ENCODE measurements around the gene FOXL2NB.
"Not testable (repeated sequence)": the region's sequence is repeated elsewhere in the genome, so short reads cannot be mapped to it uniquely, and the experiment has no call there.

FOXL2NB gene

DNA sequence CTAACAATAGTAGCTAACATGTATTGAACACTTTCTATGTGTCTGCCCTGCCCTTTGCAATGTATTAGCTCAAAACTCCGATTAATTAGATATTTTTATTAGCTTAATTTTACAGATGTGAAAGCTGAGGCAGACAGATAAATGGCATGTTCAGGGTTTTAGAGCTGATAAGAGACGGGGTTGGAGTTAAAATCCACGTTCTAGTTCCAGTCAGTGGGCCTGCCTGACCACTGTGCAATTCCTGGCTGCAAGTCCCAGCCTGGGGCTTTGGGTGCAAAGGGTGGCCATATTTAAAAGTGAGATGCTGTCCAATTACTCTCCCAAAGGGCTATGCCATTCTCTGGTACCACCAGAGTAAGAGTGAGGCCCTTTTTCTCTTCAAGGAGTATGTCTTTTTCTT is 33.3 kb upstream of the FOXL2NB start:
- Histone ChIP-seq H3K27me3 (ENCODE audit: low read depth, low read length) (no peaks in the 10 kb centered on the region), H3K27ac (ENCODE audit: low read length) (no peak overlapping the region), H3K4me1 (ENCODE audit: control insufficient read depth in 1 of 2, insufficient read depth in 2 of 2, low read length in 2 of 2) (peaks cover 0 to 6% of the 10 kb centered on the region in 2 donors), H3K4me3 (ENCODE audit: low read depth in 1 of 2, low read length in 2 of 2) (no peak overlapping the region), H3K9me3 (ENCODE audit: control insufficient read depth in 1 of 2, low read length in 2 of 2) (no peaks in the 10 kb centered on the region), H3K36me3 (ENCODE audit: control insufficient read depth in 1 of 2, insufficient read depth in 2 of 2, low read length in 2 of 2) (no peaks in the 10 kb centered on the region)

DNA sequence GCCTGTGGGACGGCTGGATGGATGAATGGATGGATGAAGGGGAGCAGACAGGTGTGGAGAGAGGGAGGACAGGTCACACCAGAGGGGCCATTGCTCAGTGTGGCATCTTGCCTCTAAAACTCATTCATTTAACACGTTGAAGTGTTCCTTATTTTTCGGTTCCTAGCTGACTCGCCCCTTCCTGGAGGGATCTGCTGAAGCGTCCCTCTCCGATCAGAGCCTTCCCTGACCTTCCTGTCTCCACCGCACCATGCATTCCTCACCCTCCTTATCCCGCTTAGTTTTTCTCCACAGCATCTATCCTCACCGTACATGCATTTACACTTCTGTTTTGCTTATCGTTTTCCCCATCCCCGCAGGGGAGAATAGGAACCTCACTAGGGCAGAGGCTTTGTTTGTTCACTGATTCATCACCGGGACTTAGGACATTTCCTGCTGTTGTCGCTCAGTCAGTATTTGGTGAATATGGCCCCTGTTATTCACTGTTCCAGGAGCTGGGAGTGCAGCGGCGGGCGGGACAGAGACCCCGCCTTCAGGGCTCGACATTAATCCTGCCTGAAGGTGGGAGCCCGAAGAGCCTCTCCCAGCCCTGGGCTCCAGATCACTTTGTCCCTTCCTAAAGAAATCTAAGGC is 32.0 kb upstream of the FOXL2NB start:
- Histone ChIP-seq H3K9me3 (ENCODE audit: control insufficient read depth in 1 of 2, low read length in 2 of 2) (no peaks in the 10 kb centered on the region), H3K27me3 (ENCODE audit: low read depth, low read length) (no peaks in the 10 kb centered on the region), H3K36me3 (ENCODE audit: control insufficient read depth in 1 of 2, insufficient read depth in 2 of 2, low read length in 2 of 2) (no peaks in the 10 kb centered on the region), H3K4me1 (ENCODE audit: control insufficient read depth in 1 of 2, insufficient read depth in 2 of 2, low read length in 2 of 2) (peaks cover 0 to 6% of the 10 kb centered on the region in 2 donors), H3K27ac (ENCODE audit: low read length) (peak overlapping the region; percentile 90), H3K4me3 (ENCODE audit: low read depth in 1 of 2, low read length in 2 of 2) (peak overlapping the region; percentile 78 to 83)

DNA sequence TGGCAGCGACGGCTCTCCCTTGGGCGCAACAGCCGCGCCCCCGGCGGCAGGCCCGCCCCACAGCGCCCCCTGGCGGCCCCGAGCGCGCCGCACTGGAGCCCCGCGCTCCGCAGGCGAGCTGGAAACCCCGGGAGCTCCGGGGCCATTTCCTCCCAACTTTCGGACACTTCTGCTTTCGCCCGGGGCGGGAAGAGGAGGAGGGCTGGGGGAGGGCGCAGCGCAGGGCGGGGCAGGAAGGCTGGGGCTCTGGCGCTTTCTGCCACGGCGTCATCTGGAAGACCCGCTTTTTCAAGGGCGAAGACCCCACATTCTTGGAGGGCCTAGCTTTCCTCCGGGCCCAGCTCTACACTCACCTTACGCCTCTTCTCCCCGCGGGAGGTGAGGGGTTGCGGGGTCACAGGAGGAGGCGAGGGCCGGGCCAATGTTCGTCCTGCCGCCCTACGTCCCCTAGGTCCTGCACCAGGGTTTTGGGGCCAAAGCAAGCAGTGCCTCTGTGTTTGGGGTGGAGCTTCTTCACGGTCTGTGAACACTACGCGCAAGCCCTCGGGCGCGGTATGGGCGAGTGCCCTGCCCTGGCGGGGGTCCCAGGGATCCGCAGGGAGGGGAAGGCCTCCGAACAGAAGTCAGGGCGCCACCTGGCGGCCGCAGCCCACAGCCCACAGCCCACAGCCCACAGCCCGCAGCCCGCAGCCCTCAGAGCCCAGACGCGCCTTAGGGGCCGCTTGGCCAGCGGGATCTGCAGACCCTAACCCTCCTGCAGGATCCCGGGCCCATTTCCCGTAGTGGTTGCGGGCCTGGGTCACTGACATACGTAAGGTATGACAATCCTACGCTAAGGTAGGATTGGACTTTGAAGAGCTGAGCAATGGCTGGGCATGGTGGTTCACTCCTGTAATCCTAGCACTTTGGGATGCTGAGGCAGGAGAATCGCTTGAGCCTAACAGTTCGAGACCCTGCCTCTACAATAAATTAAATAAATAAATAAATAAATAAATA is 31.2 kb upstream of the FOXL2NB start:
- Histone ChIP-seq H3K27ac (ENCODE audit: low read length) (peak overlapping the region; percentile 90), H3K4me3 (ENCODE audit: low read depth in 1 of 2, low read length in 2 of 2) (peak overlapping the region; percentile 78 to 83), H3K27me3 (ENCODE audit: low read depth, low read length) (no peaks in the 10 kb centered on the region)

GRCh38 chr3:138916824-138917223 is 30.2 kb upstream of the FOXL2NB start:
- Histone ChIP-seq H3K4me1 (ENCODE audit: control insufficient read depth in 1 of 2, insufficient read depth in 2 of 2, low read length in 2 of 2) (peaks cover 0 to 6% of the 10 kb centered on the region in 2 donors), H3K36me3 (ENCODE audit: control insufficient read depth in 1 of 2, insufficient read depth in 2 of 2, low read length in 2 of 2) (no peaks in the 10 kb centered on the region), H3K4me3 (ENCODE audit: low read depth in 1 of 2, low read length in 2 of 2) (no peak overlapping the region), H3K9me3 (ENCODE audit: control insufficient read depth in 1 of 2, low read length in 2 of 2) (no peaks in the 10 kb centered on the region), H3K27ac (ENCODE audit: low read length) (no peak overlapping the region), H3K27me3 (ENCODE audit: low read depth, low read length) (no peaks in the 10 kb centered on the region)

More for the DNA sequence above, 31.2 kb upstream of the FOXL2NB start:
- Histone ChIP-seq H3K4me1 (ENCODE audit: control insufficient read depth in 1 of 2, insufficient read depth in 2 of 2, low read length in 2 of 2) (peaks cover 0 to 6% of the 10 kb centered on the region in 2 donors), H3K9me3 (ENCODE audit: control insufficient read depth in 1 of 2, low read length in 2 of 2) (no peaks in the 10 kb centered on the region), H3K36me3 (ENCODE audit: control insufficient read depth in 1 of 2, insufficient read depth in 2 of 2, low read length in 2 of 2) (no peaks in the 10 kb centered on the region)

- H3K9me3 ChIP-seq (ENCODE audit: control insufficient read depth in 1 of 2, low read length in 2 of 2), result no peaks in the 10 kb centered on the region
- no peak overlapping the region for H3K4me3 ChIP-seq (ENCODE audit: low read depth in 1 of 2, low read length in 2 of 2)
- H3K36me3 ChIP-seq (ENCODE audit: control insufficient read depth in 1 of 2, insufficient read depth in 2 of 2, low read length in 2 of 2), result no peaks in the 10 kb centered on the region
- no peaks in the 10 kb centered on the region for H3K27me3 ChIP-seq (ENCODE audit: low read depth, low read length)
- H3K4me1 ChIP-seq (ENCODE audit: control insufficient read depth in 1 of 2, insufficient read depth in 2 of 2, low read length in 2 of 2), result peaks cover 0 to 6% of the 10 kb centered on the region in 2 donors
- H3K27ac ChIP-seq (ENCODE audit: low read length), result no peak overlapping the region
Observed at GRCh38 chr3:138919325-138919724, 27.7 kb upstream of the FOXL2NB start.

DNA sequence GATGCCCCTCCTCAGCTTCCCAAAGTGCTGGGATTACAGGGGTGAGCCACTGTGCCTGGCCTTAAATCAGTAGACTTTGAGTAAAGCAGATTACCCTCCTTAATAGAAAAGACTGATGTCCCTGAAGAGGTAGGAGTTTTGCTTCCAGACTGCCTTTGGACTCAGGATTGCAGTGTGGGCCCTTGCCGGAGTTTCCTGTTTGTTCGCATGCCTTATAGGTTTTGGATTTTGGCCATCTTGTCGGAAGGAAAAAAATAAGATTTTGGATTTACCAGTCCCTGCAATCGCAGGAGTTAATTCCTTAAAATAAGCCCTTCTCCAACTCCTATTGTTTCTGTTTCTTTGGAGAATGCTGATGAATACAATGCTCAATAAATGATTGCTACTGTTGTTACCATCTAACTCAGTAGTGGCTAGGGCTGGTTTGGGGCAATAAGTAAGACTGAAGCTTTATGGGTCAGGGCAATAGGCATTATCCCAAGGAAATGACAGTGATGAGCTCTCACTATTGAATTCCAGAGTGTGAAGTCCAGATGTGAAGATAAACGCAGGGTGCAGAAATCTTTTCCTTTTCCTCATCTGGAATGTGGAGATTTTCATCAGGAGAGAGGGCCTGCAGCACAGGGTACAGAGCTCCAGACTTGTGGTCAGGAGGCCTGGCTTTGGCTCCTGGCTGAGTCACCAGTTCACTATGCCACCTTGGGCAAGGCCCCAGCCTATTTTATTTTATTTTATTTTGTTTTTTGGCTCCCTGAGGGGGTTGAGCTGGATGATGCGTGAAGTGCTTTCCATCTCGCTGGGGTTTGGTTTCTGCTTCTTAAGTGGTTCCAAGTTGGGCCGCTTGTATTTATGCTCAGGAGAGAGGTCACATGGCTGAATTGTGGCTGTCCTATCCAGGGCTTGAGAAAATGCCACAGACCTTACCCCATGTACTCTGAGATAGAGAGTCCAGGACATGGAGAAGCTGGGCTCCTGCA is 25.4 kb upstream of the FOXL2NB start:
- Histone ChIP-seq H3K4me3 (ENCODE audit: low read depth in 1 of 2, low read length in 2 of 2) (no peak overlapping the region), H3K27ac (ENCODE audit: low read length) (no peak overlapping the region), H3K27me3 (ENCODE audit: low read depth, low read length) (no peaks in the 10 kb centered on the region), H3K4me1 (ENCODE audit: control insufficient read depth in 1 of 2, insufficient read depth in 2 of 2, low read length in 2 of 2) (no peaks in the 10 kb centered on the region), H3K36me3 (ENCODE audit: control insufficient read depth in 1 of 2, insufficient read depth in 2 of 2, low read length in 2 of 2) (no peaks in the 10 kb centered on the region), H3K9me3 (ENCODE audit: control insufficient read depth in 1 of 2, low read length in 2 of 2) (no peaks in the 10 kb centered on the region)

GRCh38 chr3:138922400-138922799 is 24.6 kb upstream of the FOXL2NB start:
- H3K4me3 ChIP-seq (ENCODE audit: low read depth in 1 of 2, low read length in 2 of 2); H3K27me3 ChIP-seq (ENCODE audit: low read depth, low read length); H3K27ac ChIP-seq (ENCODE audit: low read length); H3K9me3 ChIP-seq (ENCODE audit: control insufficient read depth in 1 of 2, low read length in 2 of 2); H3K36me3 ChIP-seq (ENCODE audit: control insufficient read depth in 1 of 2, insufficient read depth in 2 of 2, low read length in 2 of 2); H3K4me1 ChIP-seq (ENCODE audit: control insufficient read depth in 1 of 2, insufficient read depth in 2 of 2, low read length in 2 of 2): not testable (repeated sequence)

GRCh38 chr3:138923531-138923994 is 23.5 kb upstream of the FOXL2NB start:
- no peak overlapping the region for H3K4me3 ChIP-seq (ENCODE audit: low read depth in 1 of 2, low read length in 2 of 2)
- no peaks in the 10 kb centered on the region for H3K9me3 ChIP-seq (ENCODE audit: control insufficient read depth in 1 of 2, low read length in 2 of 2)
- H3K4me1 ChIP-seq (ENCODE audit: control insufficient read depth in 1 of 2, insufficient read depth in 2 of 2, low read length in 2 of 2), result no peaks in the 10 kb centered on the region
- no peaks in the 10 kb centered on the region for H3K27me3 ChIP-seq (ENCODE audit: low read depth, low read length)
- H3K36me3 ChIP-seq (ENCODE audit: control insufficient read depth in 1 of 2, insufficient read depth in 2 of 2, low read length in 2 of 2), result no peaks in the 10 kb centered on the region
- H3K27ac ChIP-seq (ENCODE audit: low read length), result no peak overlapping the region

- Histone ChIP-seq H3K9me3 (ENCODE audit: control insufficient read depth in 1 of 2, low read length in 2 of 2) (no peaks in the 10 kb centered on the region), H3K27me3 (ENCODE audit: low read depth, low read length) (no peaks in the 10 kb centered on the region), H3K4me3 (ENCODE audit: low read depth in 1 of 2, low read length in 2 of 2) (no peak overlapping the region), H3K4me1 (ENCODE audit: control insufficient read depth in 1 of 2, insufficient read depth in 2 of 2, low read length in 2 of 2) (no peaks in the 10 kb centered on the region), H3K27ac (ENCODE audit: low read length) (no peak overlapping the region), H3K36me3 (ENCODE audit: control insufficient read depth in 1 of 2, insufficient read depth in 2 of 2, low read length in 2 of 2) (no peaks in the 10 kb centered on the region)
Observed at GRCh38 chr3:138928727-138929372, 18.2 kb upstream of the FOXL2NB start.

DNA sequence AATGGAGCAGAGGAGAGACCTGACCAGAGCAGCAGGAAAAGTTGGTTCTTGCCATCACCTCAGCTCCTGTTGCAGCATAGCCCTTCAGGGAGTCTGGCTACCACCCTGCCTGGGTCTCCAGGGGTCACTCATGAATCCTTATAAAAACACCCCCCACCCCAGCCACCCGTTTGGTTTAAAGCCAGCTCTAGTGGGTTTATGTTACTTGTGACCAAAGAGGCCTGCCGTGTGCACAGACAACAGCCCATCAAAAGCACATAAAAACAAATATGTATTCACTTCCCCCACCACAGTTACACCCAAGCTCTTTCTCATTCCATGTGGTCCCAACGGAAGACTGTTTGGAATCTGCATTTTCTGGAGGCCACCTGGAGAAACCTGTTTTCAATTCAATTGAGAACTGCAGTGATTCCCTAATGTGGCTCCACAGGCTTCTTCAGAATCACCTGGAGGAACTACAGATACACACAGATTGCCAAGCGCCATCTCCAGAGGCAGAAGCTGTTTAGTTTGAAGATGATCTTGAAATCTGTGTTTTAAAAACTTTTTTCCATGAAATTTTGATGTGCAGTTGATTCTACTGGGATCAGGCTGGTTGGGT is 13.8 kb upstream of the FOXL2NB start:
- H3K4me3 ChIP-seq (ENCODE audit: low read depth in 1 of 2, low read length in 2 of 2), result no peak overlapping the region
- H3K9me3 ChIP-seq (ENCODE audit: control insufficient read depth in 1 of 2, low read length in 2 of 2), result no peaks in the 10 kb centered on the region
- H3K27ac ChIP-seq (ENCODE audit: low read length), result no peak overlapping the region
- no peaks in the 10 kb centered on the region for H3K36me3 ChIP-seq (ENCODE audit: control insufficient read depth in 1 of 2, insufficient read depth in 2 of 2, low read length in 2 of 2)
- H3K4me1 ChIP-seq (ENCODE audit: control insufficient read depth in 1 of 2, insufficient read depth in 2 of 2, low read length in 2 of 2), result peaks cover 3 to 25% of the 10 kb centered on the region in 2 donors
- H3K27me3 ChIP-seq (ENCODE audit: low read depth, low read length), result peaks cover 30% of the 10 kb centered on the region

Measured in muscle layer of duodenum (tissue), 2 donors.